GM12878 (cell line): Measurements from ENCODE around the gene SLC49A4. TPM values are rescaled to one million over a fixed set of nuclear protein-coding genes. Genes with fewer than 3 reads are reported as not detected.

ENCODE experiments used
- ATAC-seq: fragments of 200-7000 bp; cut with Tn5 transposase; 3 replicates; pipeline ENCODE4 v1.9.1; 2020; ENCODE audit warnings: mild to moderate bottlenecking, moderate library complexity
- BruUV-seq: library from RNA; stranded (reverse); fragments of 400-500 nt; replicated peaks from 2 replicates; lab custom pipeline; 2021; lab: Mats Ljungman, UMichigan
- CTCF ChIA-PET: fragments of 300-600 bp; sonication (Branson Sonifier 250); formaldehyde crosslinking; extraction: SDS; loops from one replicate; lab custom pipeline; 2021; ENCODE audit warnings: inconsistent platforms; lab: Yijun Ruan, JAX
- POLR2A ChIA-PET: fragments of 350-600 bp; formaldehyde crosslinking; extraction: SDS; loops from one replicate; lab custom pipeline; 2021; ENCODE audit warnings: inconsistent platforms; lab: Charles Lee
- RAD21 ChIA-PET: fragments of 300-600 bp; sonication (Branson Sonifier 250); formaldehyde crosslinking; loops from one replicate; lab custom pipeline; 2023; ENCODE audit warnings: antibody characterized with exemption; ENCODE audit not compliant: unreplicated experiment; lab: Charles Lee
- SMC1A ChIA-PET: fragments of 300-600 bp; sonication (Branson Sonifier 250); formaldehyde crosslinking; loops from one replicate; lab custom pipeline; 2023; ENCODE audit not compliant: unreplicated experiment, uncharacterized antibody; lab: Charles Lee
- DNase-seq: peaks from one replicate; pipeline ENCODE4 v3.0.0-alpha.2; 2011; ENCODE audit warnings: low read depth, low spot score
- FAIRE-seq: peaks from 3 replicates; lab custom pipeline; 2011; peaks lifted over from hg19 to GRCh38; lab: Jason Lieb, UNC
- H2AFZ ChIP-seq: 2 replicates; pipeline ENCODE4 v1.6.0; 2011; ENCODE audit warnings: low read depth, low read length, control low read depth; ENCODE audit not compliant: control insufficient read depth
- H3K27ac ChIP-seq: 2 replicates; pipeline ENCODE4 v1.5.1; 2011; ENCODE audit warnings: control low read depth; ENCODE audit not compliant: control insufficient read depth, insufficient read depth
- H3K27me3 ChIP-seq, 2 experiments: replicated peaks in 1 of 2; 2 replicates each; pipeline versions ENCODE4 v1.6.0 to v1.6.1; 2011; ENCODE audit warnings: low read length in 1 of 2; ENCODE audit not compliant: control insufficient read depth in 2 of 2, insufficient read depth in 2 of 2
- H3K36me3 ChIP-seq, 2 experiments: 2 replicates each; pipeline ENCODE4 v1.5.1; 2011; ENCODE audit warnings: low read length in 1 of 2; ENCODE audit not compliant: control insufficient read depth in 2 of 2, insufficient read depth in 2 of 2
- H3K4me1 ChIP-seq: 2 replicates; pipeline ENCODE4 v1.6.1; 2011; ENCODE audit warnings: mild to moderate bottlenecking, low read length, moderate library complexity, mixed read lengths; ENCODE audit not compliant: control insufficient read depth, insufficient read depth
- H3K4me2 ChIP-seq: 2 replicates; pipeline ENCODE4 v1.6.0; 2011; ENCODE audit warnings: control low read depth; ENCODE audit not compliant: control insufficient read depth, insufficient read depth
- H3K4me3 ChIP-seq: fragments of 200-600 bp; sonication (generic); 2 replicates; pipeline ENCODE4 v1.5.1; 2016
- H3K79me2 ChIP-seq: 2 replicates; pipeline ENCODE4 v1.6.0; 2011; ENCODE audit warnings: low read length; ENCODE audit not compliant: control insufficient read depth, insufficient read depth
- H3K9ac ChIP-seq: 2 replicates; pipeline ENCODE4 v1.8.0; 2011; ENCODE audit warnings: low read length, control low read depth, mixed read lengths; ENCODE audit not compliant: control insufficient read depth, insufficient read depth
- H3K9me3 ChIP-seq: replicated peaks from 3 replicates; pipeline ENCODE4 v1.5.1; 2011; ENCODE audit warnings: mild to moderate bottlenecking, low read length; ENCODE audit not compliant: control insufficient read depth, insufficient read depth
- H4K20me1 ChIP-seq: 2 replicates; pipeline ENCODE4 v1.6.0; 2011; ENCODE audit not compliant: control insufficient read depth, insufficient read depth
- USF2 ChIP-seq: IDR thresholded peaks from 2 replicates; pipeline ENCODE4 v1.6.1; 2011; ENCODE audit warnings: low read depth, low read length, improper control_type of control experiment, borderline replicate concordance
- WGBS: methylation state at CpG from one replicate; pipeline ENCODE4 v1.1.6; 2016; ENCODE audit warnings: low lambda C conversion rate; ENCODE audit not compliant: insufficient replicate concordance, insufficient coverage; ENCODE audit errors: missing lambda C conversion rate; 5-methylcytosine and 5-hydroxymethylcytosine counted together
- in situ Hi-C: fragments of 300-500 bp; cut with MboI; formaldehyde crosslinking; loops from 9 replicates; pipeline ENCODE4 v1.14.3; 2018; ENCODE audit warnings: mixed read lengths
- intact Hi-C: fragments of 100-400 bp; cut with micrococcal nuclease; formaldehyde crosslinking; loops from one replicate; pipeline ENCODE4 v1.14.2; 2022; ENCODE audit not compliant: unreplicated experiment
- polyA plus RNA-seq, 11 experiments: library from polyadenylated mRNA; depleted of rRNA in 4 of 11; unstranded in 6 of 11; stranded (reverse) in 5 of 11; fragments of >200 nt; fragmentation: Nextera tagmentation in 4 of 11; fragmentation: Illumina TruSeq in 1 of 11; extraction: Ambion mirVana in 4 of 11; extraction: Trizol in 1 of 11; gene quantifications; 1 replicate in 1 of 11; 2 replicates in 10 of 11; pipeline versions ENCODE4 v1.2.1 to v1.2.3, GENCODE V29; 2011 to 2016; ENCODE audit warnings: inconsistent platforms in 2 of 11, missing spikeins in 2 of 11, low read depth in 1 of 11
- total RNA-seq, 4 experiments: library from RNA; depleted of rRNA in 3 of 4; stranded (reverse); fragments of >200 nt in 3 of 4; fragmentation: Illumina TruSeq in 1 of 4; extraction: Trizol in 1 of 4; gene quantifications; 2 replicates each; pipeline versions ENCODE4 v1.2.1 to v1.2.3, GENCODE V29; 2013 to 2021
- TF ChIP-seq, protein P1 (sequence below): IDR thresholded peaks from 2 replicates; pipeline ENCODE4 v1.6.1; 2011; ENCODE audit warnings: borderline replicate concordance, low read depth, mild to moderate bottlenecking, moderate library complexity, low read length; ENCODE audit not compliant: insufficient read depth, poor library complexity, severe bottlenecking
- TF ChIP-seq, protein P2 (sequence below): fragments of 450-650 bp; IDR thresholded peaks from 2 replicates; pipeline ENCODE4 v1.6.1; 2016; ENCODE audit warnings: mild to moderate bottlenecking

Gene SLC49A4
- total and polyA plus RNA-seq, 10 of the 15 experiments (the other 5 are each of a cell fraction or from before 2014, with no cell fraction given), result 0.48 to 2.2 (median 1.4) TPM

DNA sequence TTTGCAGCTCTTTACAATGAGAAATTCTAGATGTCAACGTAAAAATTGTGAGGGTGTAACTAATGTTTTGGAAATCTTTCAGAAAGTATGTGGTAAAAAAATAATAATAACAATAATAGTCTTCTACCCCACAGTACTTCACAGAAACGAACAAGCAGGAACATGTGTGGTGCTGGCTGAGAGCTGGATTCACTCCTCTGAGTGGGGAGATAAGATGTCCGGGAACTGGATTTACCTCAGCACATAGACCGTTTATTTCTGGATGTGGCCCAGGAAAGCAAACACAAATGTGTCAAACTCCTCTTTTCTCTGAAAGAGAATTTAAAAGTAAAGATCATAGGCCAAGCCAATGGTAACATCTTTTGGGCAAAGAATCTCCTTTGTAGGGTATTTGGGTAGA is 103.4 kb downstream of the SLC49A4 start:
- no peaks in the 10 kb centered on the region for H3K36me3 ChIP-seq
- RAD21 ChIA-PET, result no interaction called here
- peaks cover 9% of the 10 kb centered on the region; the same call in 1 of the 2 replicates for H3K4me1 ChIP-seq
- 49% methylated on average over 4 of the region's 4 CpGs for WGBS
- no peak overlapping the region for H2AFZ ChIP-seq
- H3K4me2 ChIP-seq, result no peak overlapping the region
- no peaks in the 10 kb centered on the region for H3K79me2 ChIP-seq
- ATAC-seq (no peak), FAIRE-seq (no peak), DNase-seq (no peak)
- intact Hi-C loops, result no loop called here
- H3K4me3 ChIP-seq, result no peak overlapping the region
- in situ Hi-C loops, result no loop called here
- CTCF ChIA-PET, result interaction anchor here (0.7 to 1.1 kb wide), 2 partner anchors 50 to 143 kb away, joined by 3 read pairs; no protein-coding TSS in a partner anchor
- H3K27ac ChIP-seq, result no peak overlapping the region
- no peak overlapping the region for H3K9ac ChIP-seq
- H3K9me3 ChIP-seq, result no peaks in the 10 kb centered on the region
- TF ChIP-seq, protein P1, sequence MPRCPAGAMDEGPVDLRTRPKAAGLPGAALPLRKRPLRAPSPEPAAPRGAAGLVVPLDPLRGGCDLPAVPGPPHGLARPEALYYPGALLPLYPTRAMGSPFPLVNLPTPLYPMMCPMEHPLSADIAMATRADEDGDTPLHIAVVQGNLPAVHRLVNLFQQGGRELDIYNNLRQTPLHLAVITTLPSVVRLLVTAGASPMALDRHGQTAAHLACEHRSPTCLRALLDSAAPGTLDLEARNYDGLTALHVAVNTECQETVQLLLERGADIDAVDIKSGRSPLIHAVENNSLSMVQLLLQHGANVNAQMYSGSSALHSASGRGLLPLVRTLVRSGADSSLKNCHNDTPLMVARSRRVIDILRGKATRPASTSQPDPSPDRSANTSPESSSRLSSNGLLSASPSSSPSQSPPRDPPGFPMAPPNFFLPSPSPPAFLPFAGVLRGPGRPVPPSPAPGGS, result no peak
- TF ChIP-seq, protein P2, sequence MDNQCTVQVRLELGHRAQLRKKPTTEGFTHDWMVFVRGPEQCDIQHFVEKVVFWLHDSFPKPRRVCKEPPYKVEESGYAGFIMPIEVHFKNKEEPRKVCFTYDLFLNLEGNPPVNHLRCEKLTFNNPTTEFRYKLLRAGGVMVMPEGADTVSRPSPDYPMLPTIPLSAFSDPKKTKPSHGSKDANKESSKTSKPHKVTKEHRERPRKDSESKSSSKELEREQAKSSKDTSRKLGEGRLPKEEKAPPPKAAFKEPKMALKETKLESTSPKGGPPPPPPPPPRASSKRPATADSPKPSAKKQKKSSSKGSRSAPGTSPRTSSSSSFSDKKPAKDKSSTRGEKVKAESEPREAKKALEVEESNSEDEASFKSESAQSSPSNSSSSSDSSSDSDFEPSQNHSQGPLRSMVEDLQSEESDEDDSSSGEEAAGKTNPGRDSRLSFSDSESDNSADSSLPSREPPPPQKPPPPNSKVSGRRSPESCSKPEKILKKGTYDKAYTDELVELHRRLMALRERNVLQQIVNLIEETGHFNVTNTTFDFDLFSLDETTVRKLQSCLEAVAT, result no peak
- TF ChIP-seq USF2, result no peak
- H4K20me1 ChIP-seq, result no peaks in the 10 kb centered on the region
- H3K27me3 ChIP-seq, result no peaks in the 10 kb centered on the region; a peak in 1 of 4 replicates
- no TSS peak for BruUV-seq
- SMC1A ChIA-PET, result no interaction called here
- POLR2A ChIA-PET, result no interaction called here
